K562 (cell line): ENCODE data around the gene ORAI3. TPM values are rescaled to one million over a fixed set of nuclear protein-coding genes. Genes with fewer than 3 reads are reported as not detected.

Source experiments
- BDP1 ChIP-seq: IDR thresholded peaks from 3 replicates; pipeline ENCODE4 v1.6.1; 2011; ENCODE audit not compliant: insufficient read length, insufficient read depth
- CBFB ChIP-seq: sonication (generic); formaldehyde crosslinking; IDR thresholded peaks from 2 replicates; pipeline ENCODE4 v1.4.0; 2020; ENCODE audit warnings: mild to moderate bottlenecking, missing genetic modification reagents
- COPS2 ChIP-seq: fragments of 450-650 bp; conservative IDR thresholded peaks from 2 replicates; pipeline ENCODE4 v1.6.1; 2016; ENCODE audit warnings: mild to moderate bottlenecking, moderate library complexity
- DPF2 ChIP-seq: fragments of 450-650 bp; IDR thresholded peaks from 2 replicates; pipeline ENCODE4 v1.6.1; 2016
- KLF6 ChIP-seq: fragments of 250-450 bp; sonication (Bioruptor Pico); IDR thresholded peaks from 2 replicates; pipeline ENCODE4 v1.4.0; 2020; ENCODE audit warnings: mild to moderate bottlenecking, moderate library complexity, borderline replicate concordance
- PTTG1 ChIP-seq: fragments of 450-650 bp; IDR thresholded peaks from 2 replicates; pipeline ENCODE4 v1.6.1; 2016; ENCODE audit warnings: low read depth, mild to moderate bottlenecking, missing genetic modification characterization, missing compliant biosample characterization
- RBM25 ChIP-seq: fragments of 200-400 bp; formaldehyde crosslinking; IDR thresholded peaks from 2 replicates; pipeline ENCODE4 v1.6.1; 2018; ENCODE audit warnings: low read length, low read depth, moderate library complexity; ENCODE audit not compliant: severe bottlenecking
- SOX6 ChIP-seq: fragments of 450-650 bp; IDR thresholded peaks from 2 replicates; pipeline ENCODE4 v1.6.1; 2014; ENCODE audit warnings: mild to moderate bottlenecking
- TSC22D4 ChIP-seq: fragments of 450-650 bp; IDR thresholded peaks from 2 replicates; pipeline ENCODE4 v1.6.1; 2016; ENCODE audit warnings: missing genetic modification characterization, missing biosample characterization, control low read depth
- ZBTB17 ChIP-seq: fragments of 450-650 bp; formaldehyde crosslinking; IDR thresholded peaks from 2 replicates; pipeline ENCODE4 v1.4.0; 2020; ENCODE audit warnings: mild to moderate bottlenecking
- ZFX ChIP-seq: sonication (generic); formaldehyde crosslinking; IDR thresholded peaks from 2 replicates; pipeline ENCODE4 v1.8.0; 2022; ENCODE audit warnings: mild to moderate bottlenecking, missing genetic modification reagents, moderate library complexity
- ZKSCAN3 ChIP-seq: fragments of 250-450 bp; sonication (Bioruptor Pico); IDR thresholded peaks from 2 replicates; pipeline ENCODE4 v1.4.0; 2020
- ZNF23 ChIP-seq: fragments of 250-450 bp; sonication (Bioruptor Pico); IDR thresholded peaks from 2 replicates; pipeline ENCODE4 v1.4.0; 2020; ENCODE audit warnings: mild to moderate bottlenecking
- ZNF232 ChIP-seq: sonication (generic); formaldehyde crosslinking; IDR thresholded peaks from 2 replicates; pipeline ENCODE4 v1.8.0; 2022; ENCODE audit warnings: mild to moderate bottlenecking, missing genetic modification reagents
- ZNF57 ChIP-seq: fragments of 450-650 bp; formaldehyde crosslinking; IDR thresholded peaks from 2 replicates; pipeline ENCODE4 v1.4.0; 2020; ENCODE audit warnings: mild to moderate bottlenecking, moderate library complexity
- polyA plus RNA-seq, 8 experiments: library from polyadenylated mRNA; depleted of rRNA in 4 of 8; stranded (reverse) in 5 of 8; unstranded in 3 of 8; fragments of >200 nt; fragmentation: Nextera tagmentation in 2 of 8; fragmentation: Illumina TruSeq in 1 of 8; extraction: Ambion mirVana in 2 of 8; extraction: Trizol in 1 of 8; gene quantifications; 2 replicates each; pipeline versions ENCODE4 v1.2.1 to v1.2.3, GENCODE V29; 2011 to 2014; ENCODE audit warnings: inconsistent platforms in 1 of 8, missing spikeins in 1 of 8
- total RNA-seq, 7 experiments: library from RNA; depleted of rRNA in 6 of 7; stranded (reverse); fragments of >200 nt in 6 of 7; fragmentation: Illumina TruSeq in 2 of 7; extraction: Trizol in 2 of 7; gene quantifications; 2 replicates each; pipeline versions ENCODE4 v1.2.1 to v1.2.3, GENCODE V29; 2011 to 2021; ENCODE audit warnings: low replicate concordance in 1 of 7
- TF ChIP-seq, protein P1 (sequence below): sonication (generic); formaldehyde crosslinking; IDR thresholded peaks from 2 replicates; pipeline ENCODE4 v1.8.0; 2022; ENCODE audit warnings: missing genetic modification reagents, mild to moderate bottlenecking, borderline replicate concordance
- TF ChIP-seq, protein P2 (sequence below): sonication (generic); formaldehyde crosslinking; IDR thresholded peaks from 2 replicates; pipeline ENCODE4 v1.8.1; 2023; ENCODE audit warnings: mild to moderate bottlenecking, missing genetic modification reagents
- TF ChIP-seq, protein P3 (sequence below): fragments of 250-450 bp; sonication (Bioruptor Pico); IDR thresholded peaks from 2 replicates; pipeline ENCODE4 v1.4.0; 2020
- TF ChIP-seq, protein P4 (sequence below): sonication (generic); formaldehyde crosslinking; IDR thresholded peaks from 2 replicates; pipeline ENCODE4 v1.5.0; 2020; ENCODE audit warnings: missing genetic modification reagents
- TF ChIP-seq, protein P5 (sequence below): fragments of 250-450 bp; sonication (Bioruptor Pico); IDR thresholded peaks from 2 replicates; pipeline ENCODE4 v1.8.0; 2022; ENCODE audit warnings: moderate library complexity, mild to moderate bottlenecking, inconsistent platforms
- TF ChIP-seq, protein P6 (sequence below): fragments of 250-450 bp; sonication (Bioruptor Pico); IDR thresholded peaks from 2 replicates; pipeline ENCODE4 v1.6.1; 2021; ENCODE audit warnings: mild to moderate bottlenecking

Gene ORAI3
- total and polyA plus RNA-seq, 9 of the 15 experiments (the other 6 are each of a cell fraction or from before 2014, with no cell fraction given): 4.9 to 23.3 (median 14.1) TPM

DNA sequence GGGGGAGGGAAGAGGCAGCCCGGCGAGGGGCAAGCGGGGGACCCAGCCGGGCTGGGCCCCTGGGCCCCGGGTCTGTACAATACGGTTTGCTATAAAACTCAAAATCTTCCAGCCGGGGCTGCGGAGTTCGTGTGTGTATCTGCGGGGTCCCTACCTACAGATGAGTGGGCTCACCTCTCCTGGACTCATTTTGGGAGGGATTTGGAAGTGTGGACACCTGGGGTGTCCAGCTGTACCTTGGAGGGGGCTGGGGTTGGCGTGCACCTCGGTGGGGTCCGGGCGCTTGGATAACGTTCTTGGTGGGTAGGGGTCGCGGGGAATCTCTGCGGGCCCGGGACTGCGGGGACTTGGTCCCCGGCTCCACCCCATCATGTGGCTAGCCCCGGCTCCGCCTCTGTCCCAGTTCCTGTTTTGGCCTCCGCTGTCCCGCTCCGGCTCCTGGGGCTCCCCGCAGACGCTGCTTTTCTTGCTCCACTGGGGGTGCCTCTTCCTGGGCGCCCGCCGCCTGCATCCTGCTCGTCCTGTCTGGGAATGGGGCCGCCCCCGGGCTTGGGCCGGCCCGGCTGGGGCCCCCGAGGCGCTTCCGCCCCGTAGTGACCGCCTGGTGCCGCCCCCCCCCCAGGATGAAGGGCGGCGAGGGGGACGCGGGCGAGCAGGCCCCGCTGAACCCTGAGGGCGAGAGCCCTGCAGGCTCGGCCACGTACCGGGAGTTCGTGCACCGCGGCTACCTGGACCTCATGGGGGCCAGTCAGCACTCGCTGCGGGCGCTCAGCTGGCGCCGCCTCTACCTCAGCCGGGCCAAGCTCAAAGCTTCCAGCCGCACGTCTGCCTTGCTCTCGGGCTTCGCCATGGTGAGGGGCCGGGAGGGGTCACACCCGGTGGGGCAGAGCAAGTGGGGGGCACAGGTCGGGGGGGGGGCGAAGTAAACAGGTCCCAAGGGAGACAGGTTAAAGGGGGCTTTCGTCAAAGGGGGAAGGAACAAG is at the start of gene ORAI3 (continued):
- TF ChIP-seq, protein P1, sequence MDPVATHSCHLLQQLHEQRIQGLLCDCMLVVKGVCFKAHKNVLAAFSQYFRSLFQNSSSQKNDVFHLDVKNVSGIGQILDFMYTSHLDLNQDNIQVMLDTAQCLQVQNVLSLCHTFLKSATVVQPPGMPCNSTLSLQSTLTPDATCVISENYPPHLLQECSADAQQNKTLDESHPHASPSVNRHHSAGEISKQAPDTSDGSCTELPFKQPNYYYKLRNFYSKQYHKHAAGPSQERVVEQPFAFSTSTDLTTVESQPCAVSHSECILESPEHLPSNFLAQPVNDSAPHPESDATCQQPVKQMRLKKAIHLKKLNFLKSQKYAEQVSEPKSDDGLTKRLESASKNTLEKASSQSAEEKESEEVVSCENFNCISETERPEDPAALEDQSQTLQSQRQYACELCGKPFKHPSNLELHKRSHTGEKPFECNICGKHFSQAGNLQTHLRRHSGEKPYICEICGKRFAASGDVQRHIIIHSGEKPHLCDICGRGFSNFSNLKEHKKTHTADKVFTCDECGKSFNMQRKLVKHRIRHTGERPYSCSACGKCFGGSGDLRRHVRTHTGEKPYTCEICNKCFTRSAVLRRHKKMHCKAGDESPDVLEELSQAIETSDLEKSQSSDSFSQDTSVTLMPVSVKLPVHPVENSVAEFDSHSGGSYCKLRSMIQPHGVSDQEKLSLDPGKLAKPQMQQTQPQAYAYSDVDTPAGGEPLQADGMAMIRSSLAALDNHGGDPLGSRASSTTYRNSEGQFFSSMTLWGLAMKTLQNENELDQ: no peak
- TF ChIP-seq KLF6 (no peak), ZKSCAN3 (no peak), DPF2 (no peak), ZNF23 (CRISPR knock-in tag) (no peak), COPS2 (no peak), RBM25 (no peak), ZBTB17 (CRISPR knock-in tag) (no peak), ZNF232 (CRISPR knock-in tag) (no peak), BDP1 (no peak), PTTG1 (no peak), CBFB (CRISPR knock-in tag) (no peak), ZFX (CRISPR knock-in tag) (peak; percentile 83), TSC22D4 (tag) (no peak), SOX6 (no peak), ZNF57 (CRISPR knock-in tag) (no peak)
- TF ChIP-seq, protein P2, sequence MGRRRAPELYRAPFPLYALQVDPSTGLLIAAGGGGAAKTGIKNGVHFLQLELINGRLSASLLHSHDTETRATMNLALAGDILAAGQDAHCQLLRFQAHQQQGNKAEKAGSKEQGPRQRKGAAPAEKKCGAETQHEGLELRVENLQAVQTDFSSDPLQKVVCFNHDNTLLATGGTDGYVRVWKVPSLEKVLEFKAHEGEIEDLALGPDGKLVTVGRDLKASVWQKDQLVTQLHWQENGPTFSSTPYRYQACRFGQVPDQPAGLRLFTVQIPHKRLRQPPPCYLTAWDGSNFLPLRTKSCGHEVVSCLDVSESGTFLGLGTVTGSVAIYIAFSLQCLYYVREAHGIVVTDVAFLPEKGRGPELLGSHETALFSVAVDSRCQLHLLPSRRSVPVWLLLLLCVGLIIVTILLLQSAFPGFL (CRISPR knock-in tag): no peak
- TF ChIP-seq, protein P3, sequence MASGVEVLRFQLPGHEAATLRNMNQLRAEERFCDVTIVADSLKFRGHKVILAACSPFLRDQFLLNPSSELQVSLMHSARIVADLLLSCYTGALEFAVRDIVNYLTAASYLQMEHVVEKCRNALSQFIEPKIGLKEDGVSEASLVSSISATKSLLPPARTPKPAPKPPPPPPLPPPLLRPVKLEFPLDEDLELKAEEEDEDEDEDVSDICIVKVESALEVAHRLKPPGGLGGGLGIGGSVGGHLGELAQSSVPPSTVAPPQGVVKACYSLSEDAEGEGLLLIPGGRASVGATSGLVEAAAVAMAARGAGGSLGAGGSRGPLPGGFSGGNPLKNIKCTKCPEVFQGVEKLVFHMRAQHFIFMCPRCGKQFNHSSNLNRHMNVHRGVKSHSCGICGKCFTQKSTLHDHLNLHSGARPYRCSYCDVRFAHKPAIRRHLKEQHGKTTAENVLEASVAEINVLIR (CRISPR knock-in tag): no peak
- TF ChIP-seq, protein P4, sequence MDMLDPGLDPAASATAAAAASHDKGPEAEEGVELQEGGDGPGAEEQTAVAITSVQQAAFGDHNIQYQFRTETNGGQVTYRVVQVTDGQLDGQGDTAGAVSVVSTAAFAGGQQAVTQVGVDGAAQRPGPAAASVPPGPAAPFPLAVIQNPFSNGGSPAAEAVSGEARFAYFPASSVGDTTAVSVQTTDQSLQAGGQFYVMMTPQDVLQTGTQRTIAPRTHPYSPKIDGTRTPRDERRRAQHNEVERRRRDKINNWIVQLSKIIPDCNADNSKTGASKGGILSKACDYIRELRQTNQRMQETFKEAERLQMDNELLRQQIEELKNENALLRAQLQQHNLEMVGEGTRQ (CRISPR knock-in tag): peak; percentile 63
- TF ChIP-seq, protein P5, sequence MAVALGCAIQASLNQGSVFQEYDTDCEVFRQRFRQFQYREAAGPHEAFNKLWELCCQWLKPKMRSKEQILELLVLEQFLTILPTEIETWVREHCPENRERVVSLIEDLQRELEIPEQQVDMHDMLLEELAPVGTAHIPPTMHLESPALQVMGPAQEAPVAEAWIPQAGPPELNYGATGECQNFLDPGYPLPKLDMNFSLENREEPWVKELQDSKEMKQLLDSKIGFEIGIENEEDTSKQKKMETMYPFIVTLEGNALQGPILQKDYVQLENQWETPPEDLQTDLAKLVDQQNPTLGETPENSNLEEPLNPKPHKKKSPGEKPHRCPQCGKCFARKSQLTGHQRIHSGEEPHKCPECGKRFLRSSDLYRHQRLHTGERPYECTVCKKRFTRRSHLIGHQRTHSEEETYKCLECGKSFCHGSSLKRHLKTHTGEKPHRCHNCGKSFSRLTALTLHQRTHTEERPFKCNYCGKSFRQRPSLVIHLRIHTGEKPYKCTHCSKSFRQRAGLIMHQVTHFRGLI (CRISPR knock-in tag): no peak
- TF ChIP-seq, protein P6, sequence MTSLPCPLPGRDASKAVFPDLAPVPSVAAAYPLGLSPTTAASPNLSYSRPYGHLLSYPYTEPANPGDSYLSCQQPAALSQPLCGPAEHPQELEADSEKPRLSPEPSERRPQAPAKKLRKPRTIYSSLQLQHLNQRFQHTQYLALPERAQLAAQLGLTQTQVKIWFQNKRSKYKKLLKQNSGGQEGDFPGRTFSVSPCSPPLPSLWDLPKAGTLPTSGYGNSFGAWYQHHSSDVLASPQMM (CRISPR knock-in tag): no peak
